ENCODE measurements around the gene MYLK2. TPM values are rescaled to one million over a fixed set of nuclear protein-coding genes. Genes with fewer than 3 reads are reported as not detected.
"Not testable (repeated sequence)": the region's sequence is repeated elsewhere in the genome, so short reads cannot be mapped to it uniquely, and the experiment has no call there.

The MYLK2 gene
- total RNA-seq, 2 donors from 2014 or later = 0.12 TPM; not detected in 1

DNA sequence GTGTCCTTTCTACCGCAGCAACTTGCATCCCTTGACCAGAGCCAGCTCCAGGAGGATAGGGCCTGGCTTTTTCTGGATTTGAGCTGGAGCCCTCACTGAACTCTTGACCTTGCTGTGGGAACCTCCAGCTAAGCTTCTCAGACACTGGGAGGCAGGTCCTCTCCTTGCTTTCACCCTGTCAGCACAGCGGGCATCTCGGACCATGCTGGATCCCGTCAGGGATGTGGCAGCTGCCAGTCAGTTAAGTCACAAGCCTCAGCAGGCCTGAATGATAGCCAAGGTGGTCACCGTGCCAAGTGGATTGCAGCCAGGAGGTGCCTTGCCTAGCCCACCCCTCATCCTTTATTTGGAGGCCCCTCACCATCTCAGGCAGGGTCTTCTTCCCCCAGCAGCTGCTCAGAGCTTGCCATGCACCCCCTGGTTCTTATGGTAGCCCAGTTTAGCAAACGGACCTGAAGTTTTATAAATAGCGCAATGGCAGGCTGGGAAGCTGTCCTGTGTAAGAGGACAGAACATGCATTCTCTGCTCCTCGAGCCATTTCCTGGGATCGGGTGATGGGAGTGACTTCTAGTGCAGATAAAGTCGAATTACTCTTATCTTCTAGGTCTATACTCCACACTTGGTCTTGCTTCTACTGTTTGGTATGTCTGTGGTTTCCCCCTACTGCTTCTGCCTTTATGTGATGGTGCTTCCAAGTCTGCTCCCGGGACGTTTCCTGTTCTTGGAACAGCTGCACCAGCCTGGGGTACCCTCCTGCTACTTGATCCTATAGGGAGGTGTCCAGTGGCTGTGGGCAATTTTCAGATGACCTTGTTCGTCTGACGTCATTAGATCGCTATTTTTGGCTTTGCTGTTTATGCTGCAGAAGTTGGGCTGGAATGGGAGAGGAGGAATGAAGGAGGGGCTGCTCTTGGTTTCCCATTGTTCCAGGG is 7.1 kb upstream of the MYLK2 start:
- TF ChIP-seq, protein P1, sequence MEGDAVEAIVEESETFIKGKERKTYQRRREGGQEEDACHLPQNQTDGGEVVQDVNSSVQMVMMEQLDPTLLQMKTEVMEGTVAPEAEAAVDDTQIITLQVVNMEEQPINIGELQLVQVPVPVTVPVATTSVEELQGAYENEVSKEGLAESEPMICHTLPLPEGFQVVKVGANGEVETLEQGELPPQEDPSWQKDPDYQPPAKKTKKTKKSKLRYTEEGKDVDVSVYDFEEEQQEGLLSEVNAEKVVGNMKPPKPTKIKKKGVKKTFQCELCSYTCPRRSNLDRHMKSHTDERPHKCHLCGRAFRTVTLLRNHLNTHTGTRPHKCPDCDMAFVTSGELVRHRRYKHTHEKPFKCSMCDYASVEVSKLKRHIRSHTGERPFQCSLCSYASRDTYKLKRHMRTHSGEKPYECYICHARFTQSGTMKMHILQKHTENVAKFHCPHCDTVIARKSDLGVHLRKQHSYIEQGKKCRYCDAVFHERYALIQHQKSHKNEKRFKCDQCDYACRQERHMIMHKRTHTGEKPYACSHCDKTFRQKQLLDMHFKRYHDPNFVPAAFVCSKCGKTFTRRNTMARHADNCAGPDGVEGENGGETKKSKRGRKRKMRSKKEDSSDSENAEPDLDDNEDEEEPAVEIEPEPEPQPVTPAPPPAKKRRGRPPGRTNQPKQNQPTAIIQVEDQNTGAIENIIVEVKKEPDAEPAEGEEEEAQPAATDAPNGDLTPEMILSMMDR (IDR thresholded peaks at IDR 0.05) = no peak
- H3K36me3 ChIP-seq = no peaks in the 10 kb centered on the region
- no peak for DNase-seq (ENCODE audit: low spot score)
- H3K4me3 ChIP-seq = peak overlapping the region in 1 of 2 donors; percentile 4
- no peaks in the 10 kb centered on the region for H3K27me3 ChIP-seq
- H3K4me1 ChIP-seq = peaks cover 0 to 49% of the 10 kb centered on the region in 2 donors
- H3K9me3 ChIP-seq = no peaks in the 10 kb centered on the region
- H3K27ac ChIP-seq = peak overlapping the region; percentile 64 to 86

DNA sequence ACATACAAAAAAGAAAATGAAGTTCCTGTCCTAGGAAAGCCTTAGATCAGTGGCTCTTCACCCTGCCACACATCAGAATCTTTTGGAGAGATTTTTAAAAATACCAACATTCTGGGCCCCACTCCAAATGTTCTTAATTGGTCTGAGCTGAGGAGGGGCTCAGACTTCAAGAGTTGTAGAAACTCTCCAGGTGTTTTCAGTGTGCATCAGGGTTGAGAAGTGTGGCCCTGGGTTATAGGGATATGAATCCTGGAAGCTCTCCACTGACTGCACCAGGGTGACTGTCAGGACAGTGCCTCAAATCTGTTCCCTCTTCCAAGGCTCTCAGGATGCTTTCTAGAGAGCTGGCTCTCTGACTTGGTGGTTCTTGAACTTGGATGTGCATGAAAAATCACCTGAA is 5.5 kb upstream of the MYLK2 start:
- Histone ChIP-seq H3K36me3 (no peaks in the 10 kb centered on the region), H3K27me3 (no peaks in the 10 kb centered on the region), H3K4me3 (no peak overlapping the region), H3K9me3 (no peaks in the 10 kb centered on the region), H3K4me1 (peaks cover 0 to 49% of the 10 kb centered on the region in 2 donors), H3K27ac (no peak overlapping the region)
- DNase-seq (ENCODE audit: low spot score) = no peak
- TF ChIP-seq, protein P1 (IDR thresholded peaks at IDR 0.05) = no peak

GRCh38 chr20:31814142-31814541 is 5.0 kb upstream of the MYLK2 start:
- not testable (repeated sequence) for H3K27me3 ChIP-seq; H3K9me3 ChIP-seq; DNase-seq (ENCODE audit: low spot score); H3K4me3 ChIP-seq; H3K36me3 ChIP-seq; H3K27ac ChIP-seq
- H3K4me1 ChIP-seq = peaks cover 0 to 49% of the 10 kb centered on the region in 2 donors

DNA sequence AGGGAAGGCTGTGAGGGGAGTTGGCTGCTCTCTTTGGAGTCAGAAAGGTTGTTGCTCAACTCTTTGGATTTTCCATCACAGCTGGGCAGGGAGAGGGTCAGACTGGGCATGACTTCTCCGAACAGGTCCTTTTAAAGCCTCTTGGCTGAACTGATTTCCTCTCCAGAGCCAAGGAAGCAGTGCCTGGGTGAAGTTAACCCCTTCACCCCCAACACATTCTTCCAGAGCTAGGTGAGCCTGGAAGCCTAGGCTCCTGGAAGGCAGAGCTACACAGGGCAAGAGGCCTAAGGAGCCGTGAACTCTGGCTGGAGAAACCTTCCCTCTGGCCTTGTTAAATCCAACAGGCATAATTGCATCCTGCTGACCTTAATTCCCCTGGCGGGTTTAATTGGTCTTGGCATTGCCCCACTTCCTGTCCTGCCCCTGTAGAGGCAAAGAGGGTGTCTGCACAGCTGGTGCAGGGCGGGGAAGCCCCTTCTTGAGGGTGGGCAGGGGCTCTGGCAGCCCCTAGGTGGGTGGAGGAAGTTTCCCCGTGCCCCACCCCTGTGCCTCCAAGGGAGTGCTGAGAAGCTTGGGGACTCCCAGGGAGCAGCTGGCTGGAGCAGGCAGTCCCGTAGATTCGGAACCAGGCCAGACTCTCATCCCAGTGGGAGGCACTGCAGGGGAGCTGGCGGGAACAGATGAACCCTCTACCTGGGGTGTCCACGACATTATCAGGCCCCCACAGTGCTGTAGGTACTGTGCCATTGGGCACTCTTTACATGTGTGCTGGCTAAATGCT is 3.6 kb upstream of the MYLK2 start:
- TF ChIP-seq, protein P1 (IDR thresholded peaks at IDR 0.05) = no peak
- Histone ChIP-seq H3K36me3 (no peaks in the 10 kb centered on the region), H3K4me3 (no peak overlapping the region)

GRCh38 chr20:31816221-31816620 is 2.9 kb upstream of the MYLK2 start:
- H3K9me3 ChIP-seq = no peaks in the 10 kb centered on the region
- no peak overlapping the region for H3K27ac ChIP-seq
- H3K27me3 ChIP-seq = no peaks in the 10 kb centered on the region
- DNase-seq (ENCODE audit: low spot score) = no peak
- no peaks in the 10 kb centered on the region for H3K36me3 ChIP-seq
- no peak overlapping the region for H3K4me3 ChIP-seq
- peaks cover 0 to 35% of the 10 kb centered on the region in 2 donors for H3K4me1 ChIP-seq
- TF ChIP-seq, protein P1 (IDR thresholded peaks at IDR 0.05) = no peak

More for the DNA sequence above, 3.6 kb upstream of the MYLK2 start:
- no peak for DNase-seq (ENCODE audit: low spot score)
- Histone ChIP-seq H3K27ac (peak overlapping the region in 1 of 2 donors; percentile 53), H3K9me3 (no peaks in the 10 kb centered on the region), H3K4me1 (peaks cover 0 to 41% of the 10 kb centered on the region in 2 donors), H3K27me3 (no peaks in the 10 kb centered on the region)

GRCh38 chr20:31817461-31817860 is 1.7 kb upstream of the MYLK2 start:
- no peaks in the 10 kb centered on the region for H3K27me3 ChIP-seq
- DNase-seq (ENCODE audit: low spot score) = no peak
- no peaks in the 10 kb centered on the region for H3K9me3 ChIP-seq
- H3K4me1 ChIP-seq = peaks cover 0 to 23% of the 10 kb centered on the region in 2 donors
- TF ChIP-seq, protein P1 (IDR thresholded peaks at IDR 0.05) = no peak
- no peak overlapping the region for H3K27ac ChIP-seq
- no peaks in the 10 kb centered on the region for H3K36me3 ChIP-seq
- H3K4me3 ChIP-seq = no peak overlapping the region
